ENCODE results near the gene GLIS1.

Gene GLIS1

DNA sequence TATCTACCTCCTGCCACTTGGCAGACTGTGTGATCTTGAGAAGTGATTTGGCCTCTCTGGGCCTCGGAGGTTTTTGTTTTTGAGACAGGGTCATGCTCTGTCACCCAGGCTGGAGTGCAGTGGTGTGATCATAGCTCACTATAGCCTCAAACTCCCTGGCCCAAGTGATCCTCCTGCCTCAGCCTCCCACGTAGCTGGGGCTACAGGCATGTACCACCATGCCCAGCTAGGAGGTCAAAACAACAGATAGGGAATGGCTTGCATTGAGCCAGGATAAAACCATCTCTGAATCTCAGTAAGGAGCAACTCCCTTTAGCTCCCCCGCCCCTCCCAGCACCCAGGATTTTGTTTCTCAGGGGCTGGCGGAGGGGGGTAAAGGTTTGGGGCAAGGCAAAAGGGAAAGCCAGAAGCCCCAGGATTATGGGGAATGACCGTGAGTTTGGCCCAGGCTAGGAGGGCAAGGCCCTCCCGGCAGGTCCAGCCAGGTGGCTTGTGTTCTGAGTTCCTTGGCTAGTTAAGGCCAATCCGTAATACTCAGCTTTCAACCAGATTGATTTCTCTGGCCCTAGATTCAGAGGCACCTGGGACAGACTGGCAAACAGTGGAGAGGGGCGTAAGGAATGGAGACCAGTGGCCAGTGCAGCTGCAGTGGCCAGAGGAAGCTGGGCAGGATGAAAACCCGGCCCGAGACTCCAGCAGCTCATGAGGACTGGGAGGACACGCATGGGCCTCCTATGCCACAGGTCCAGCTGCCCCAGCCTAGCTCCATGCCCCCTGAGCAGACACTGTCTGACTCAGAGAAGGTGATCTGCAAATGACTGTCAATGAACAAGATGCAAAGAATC, 149.7 kb downstream of the GLIS1 start:
- no peak for DNase-seq

DNA sequence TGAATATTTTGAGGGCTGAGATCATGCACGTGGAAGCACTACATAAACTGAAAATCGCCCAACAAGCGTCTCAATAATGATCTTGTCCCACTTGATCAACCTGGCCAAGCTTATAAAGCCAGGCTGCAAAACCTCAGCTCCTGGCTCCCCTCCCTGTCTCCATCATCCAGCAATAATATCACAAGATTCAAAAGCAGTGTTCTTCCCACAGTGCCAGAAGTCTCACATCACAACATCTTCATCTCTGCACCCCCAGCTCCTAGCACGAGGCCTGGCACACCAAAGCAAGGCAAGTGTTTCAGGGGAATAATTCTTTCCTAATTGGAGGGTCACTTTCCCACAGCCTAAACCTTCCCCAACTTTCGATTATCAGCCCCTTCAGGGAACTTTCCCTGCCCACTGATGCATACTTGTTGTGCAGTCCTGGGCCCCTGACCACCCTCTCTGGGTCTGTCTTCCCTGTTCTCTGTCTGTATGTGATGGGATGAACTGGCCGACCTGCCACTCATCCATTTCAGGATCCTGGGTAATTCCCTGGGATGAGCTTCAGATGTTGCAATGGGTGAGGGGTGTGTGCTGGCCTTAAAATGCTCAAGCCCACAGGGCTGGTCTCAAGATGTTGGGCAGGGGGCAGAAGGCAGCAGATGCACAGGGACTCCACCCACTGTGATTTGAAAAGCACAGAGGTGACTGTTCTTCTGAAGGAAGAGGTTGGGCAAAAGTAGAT, 150.7 kb downstream of the GLIS1 start:
- DNase-seq: no peak

DNA sequence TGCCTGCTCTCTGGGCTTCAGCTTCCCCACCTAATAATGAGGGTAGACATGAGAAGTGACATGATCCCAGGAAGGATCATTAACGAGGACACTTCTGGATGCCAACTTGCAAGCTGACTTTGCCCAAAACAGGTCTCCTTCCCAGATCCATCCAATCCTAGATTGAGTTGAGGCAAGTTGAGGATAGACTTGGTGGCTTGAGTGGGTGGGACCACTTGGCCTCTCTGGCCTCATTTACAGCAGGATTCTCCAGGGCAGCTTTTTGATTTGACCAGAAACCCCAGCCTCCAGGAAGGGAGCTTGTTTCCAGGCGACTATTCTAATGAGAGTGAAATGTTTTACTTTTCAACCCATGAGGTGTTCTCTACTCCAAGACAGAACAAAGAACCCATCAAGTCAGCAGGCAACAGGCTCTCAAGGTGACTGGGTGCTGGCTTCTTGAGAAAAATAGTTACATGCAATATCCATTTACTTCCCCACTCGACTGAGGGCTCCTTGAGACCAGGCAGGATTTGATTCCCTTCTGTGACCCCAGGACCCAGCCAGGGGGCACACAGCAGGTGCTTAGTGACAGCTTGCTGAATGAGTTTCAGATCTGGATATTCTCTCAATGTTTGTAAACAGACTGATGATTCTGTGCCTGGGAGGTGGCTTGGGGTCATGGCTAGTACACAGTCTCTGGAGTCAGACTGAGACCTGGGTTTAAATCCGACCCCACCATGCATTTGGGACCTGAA, 151.5 kb downstream of the GLIS1 start:
- no peak for DNase-seq

DNA sequence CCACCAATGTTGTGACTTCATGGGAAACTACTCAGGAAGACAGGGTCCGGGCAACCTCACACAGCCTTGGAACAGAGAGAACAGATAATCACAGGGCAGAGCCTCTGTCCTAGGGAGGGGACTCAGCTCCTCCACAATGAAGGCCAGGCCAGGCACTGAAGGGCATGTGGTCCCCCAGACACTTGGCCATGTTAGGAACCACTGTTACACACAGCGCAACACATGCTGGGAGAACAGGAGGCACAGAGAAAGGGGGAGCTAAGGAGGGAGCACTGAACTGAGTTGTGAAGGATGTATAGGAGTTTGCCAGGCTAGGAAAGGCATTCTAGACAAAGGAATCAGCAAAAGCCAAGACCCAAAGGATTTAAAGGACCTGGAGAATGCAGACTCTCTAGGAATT, 152.2 kb downstream of the GLIS1 start:
- no peak for DNase-seq

DNA sequence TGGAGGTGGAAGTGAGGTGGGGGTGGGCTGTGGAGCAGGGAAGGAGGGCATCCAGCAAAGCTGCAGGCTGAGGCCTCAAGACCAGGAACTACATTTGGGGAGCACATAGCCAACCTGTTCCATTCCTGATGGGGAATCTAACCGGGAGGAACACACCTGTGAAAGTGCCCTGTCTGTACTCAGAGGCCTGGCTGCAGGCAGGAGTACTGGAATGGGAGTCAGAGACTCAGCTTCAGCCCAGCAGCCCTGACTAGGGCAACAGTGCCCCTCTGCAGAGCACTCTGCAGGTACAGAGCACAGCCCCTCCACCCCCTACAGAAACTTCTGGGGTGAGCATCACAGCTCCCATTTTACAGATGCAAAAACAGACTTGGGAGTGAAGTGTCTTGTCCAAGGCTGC, 153.4 kb downstream of the GLIS1 start:
- no peak for DNase-seq

DNA sequence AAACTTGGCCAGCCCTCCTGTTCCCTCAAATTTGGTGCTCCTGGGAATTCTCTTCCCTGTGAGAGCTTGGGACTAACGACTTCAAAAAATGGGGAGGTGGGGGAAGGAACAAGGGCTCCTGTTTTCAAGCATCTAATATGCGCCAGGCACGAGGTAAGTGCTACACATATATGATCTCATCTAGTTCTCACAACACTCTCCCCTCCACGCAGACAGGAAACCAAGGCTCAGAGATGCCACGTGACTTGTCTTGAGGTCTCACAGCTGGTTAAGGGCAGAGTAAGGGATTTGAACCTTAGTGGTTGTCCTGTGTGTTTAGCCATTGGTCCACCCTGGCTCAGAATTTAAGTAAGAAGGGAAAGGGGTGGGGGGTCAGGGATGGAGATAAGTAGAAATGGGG, 153.8 kb downstream of the GLIS1 start:
- no peak for DNase-seq

DNA sequence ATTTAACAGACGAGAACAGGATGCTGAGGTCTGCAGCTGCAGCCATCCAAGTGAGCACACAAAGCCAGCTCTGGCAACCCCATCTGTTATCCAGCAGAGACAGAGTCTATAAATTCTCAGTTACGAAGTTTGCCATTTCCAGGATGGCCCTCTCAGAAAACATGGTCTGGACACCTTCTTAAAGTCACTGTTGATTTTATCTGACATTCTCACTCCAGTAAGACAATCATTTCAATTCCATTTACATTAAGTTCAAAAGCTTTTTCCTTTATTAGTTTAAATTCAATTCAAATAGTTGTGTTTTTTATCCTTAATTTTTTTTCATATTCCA, 154.2 kb downstream of the GLIS1 start:
- no peak for DNase-seq

DNA sequence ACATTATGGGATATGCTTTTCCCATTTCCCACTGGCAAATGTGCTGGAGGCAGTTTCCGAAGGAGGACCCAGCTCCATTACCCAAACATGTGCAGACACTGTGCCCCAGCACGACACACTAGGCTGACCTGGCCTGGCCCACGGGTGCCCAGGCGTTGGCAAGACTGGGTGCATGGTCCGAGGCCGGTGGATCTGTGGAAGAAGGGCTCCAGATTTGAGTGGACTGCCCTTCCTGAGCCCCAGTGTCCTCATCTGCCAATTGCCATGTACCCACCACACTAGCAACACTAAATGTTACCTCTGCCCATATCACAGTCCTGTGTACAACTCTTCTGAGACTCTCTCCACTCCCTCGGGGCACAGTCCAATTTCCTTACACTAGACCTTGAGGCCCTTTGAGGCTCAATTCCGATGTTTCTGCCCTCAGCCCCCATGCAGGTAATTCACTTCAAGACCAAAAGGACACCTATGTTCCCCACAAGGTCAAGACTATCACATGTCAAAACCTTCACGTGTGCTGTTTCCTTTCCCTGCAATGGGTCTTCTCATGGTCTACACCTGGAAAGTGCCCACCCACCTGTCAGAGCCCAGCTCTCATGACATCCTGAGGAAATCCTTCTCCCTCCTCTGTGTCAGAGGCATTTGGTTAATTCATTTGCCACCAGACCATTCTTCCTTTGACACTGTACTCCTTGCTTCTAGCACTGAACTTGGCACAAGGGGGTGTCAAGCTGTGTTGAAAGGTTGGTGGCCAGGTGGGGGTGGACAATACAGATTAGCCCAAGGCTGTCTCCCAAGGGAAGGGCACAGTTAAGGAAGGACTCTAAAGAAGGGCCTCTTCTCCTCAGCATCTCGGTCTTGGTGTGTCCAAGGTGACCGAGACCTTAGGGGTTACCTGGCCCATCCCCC, 154.8 kb downstream of the GLIS1 start:
- no peak for DNase-seq

DNA sequence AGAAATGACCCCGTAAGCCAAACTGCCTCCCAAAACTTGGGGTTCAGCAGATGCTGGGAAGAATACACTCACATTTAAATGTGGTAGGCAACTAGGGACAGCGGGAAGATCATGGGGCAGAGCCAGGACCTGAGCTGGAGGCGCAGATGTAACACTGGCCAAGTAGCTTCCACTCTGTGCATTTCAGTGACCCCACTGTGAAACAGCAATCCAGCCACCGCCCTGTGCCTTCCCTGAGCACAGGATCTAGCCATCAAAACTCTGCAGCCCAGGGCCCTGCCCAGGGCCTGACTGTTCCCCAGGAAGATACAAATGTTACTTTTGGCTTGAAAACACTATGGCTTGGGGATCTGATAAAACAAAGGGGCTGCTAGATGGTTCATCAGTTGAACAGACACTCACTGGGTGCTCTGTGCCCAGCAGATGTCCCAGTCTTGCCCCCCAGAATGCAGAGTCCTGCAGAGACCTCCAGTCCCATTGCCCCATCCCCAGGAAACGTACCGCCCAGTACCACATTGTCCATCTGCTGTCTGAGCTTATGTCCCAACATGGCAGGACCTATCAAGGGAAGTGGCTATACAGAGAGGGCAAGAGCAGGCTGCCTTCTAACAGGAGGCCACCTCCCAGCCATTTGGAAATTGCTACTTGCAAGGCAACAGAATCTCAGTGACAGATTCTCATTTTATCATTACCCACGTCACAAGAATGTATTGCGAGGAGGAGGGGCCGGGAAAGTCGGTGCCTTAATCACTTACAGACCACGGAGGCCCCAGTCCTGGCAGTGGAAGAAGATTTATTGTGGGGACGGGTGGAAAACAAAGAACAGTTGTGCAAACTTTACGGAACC, 155.7 kb downstream of the GLIS1 start:
- no peak for DNase-seq

DNA sequence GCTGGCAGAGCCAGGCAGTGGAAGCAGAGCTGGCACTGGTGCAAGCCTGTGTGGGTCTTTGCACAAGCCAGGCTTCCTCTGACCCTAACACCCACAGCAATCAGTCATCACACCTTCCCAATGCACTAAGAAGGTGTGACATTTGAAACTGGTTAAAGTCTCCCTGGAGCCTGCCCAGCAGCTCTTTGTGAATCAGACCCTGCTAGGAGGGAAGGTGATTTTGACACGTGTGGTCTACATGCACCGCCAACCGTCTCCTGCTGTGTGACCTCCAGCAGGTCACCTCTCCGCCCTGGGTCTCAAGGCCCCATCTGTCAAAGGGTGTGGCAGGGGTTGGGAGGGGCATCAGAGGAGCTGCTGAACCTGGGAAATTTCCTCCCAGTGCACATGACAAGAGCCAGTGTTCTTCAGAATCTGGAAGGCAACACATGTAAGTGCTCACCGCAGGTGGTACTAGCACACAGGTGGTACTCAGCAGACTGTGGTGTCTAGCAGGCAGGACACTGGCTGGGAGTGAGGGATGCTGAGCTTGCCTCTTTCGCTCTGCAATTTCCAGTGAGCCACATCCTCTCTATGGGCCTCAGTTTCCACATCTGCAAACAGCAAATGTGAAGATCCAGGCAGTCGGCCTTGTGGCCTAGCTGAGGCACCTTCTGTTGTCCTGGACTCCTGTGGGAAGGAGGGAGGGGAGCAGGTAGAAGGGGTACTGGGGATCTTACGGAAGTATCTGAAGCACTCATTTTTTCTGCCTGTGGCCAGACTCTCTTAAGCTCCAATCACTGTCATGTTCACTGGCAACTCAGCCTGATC, 156.5 kb downstream of the GLIS1 start:
- no peak for DNase-seq

DNA sequence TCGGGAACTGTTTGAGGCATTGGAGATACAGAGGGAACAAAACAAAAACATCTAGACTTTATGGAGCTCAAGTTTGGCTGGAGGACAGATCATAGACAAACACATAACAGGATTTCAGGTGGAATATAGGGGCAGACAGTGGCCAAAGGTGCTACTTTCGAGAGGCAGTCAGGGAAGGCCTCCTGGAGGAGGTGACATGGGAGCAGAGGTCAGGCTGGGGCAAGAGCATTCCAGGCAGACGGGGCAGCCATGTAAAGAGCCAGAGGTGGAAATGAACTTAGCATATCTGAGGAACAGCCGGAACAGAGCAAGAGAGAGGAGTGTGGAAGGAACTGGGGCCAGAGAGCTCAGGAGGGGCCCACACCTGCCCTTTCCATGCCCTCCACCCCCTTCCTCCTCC, 157.5 kb downstream of the GLIS1 start:
- DNase-seq: no peak

DNA sequence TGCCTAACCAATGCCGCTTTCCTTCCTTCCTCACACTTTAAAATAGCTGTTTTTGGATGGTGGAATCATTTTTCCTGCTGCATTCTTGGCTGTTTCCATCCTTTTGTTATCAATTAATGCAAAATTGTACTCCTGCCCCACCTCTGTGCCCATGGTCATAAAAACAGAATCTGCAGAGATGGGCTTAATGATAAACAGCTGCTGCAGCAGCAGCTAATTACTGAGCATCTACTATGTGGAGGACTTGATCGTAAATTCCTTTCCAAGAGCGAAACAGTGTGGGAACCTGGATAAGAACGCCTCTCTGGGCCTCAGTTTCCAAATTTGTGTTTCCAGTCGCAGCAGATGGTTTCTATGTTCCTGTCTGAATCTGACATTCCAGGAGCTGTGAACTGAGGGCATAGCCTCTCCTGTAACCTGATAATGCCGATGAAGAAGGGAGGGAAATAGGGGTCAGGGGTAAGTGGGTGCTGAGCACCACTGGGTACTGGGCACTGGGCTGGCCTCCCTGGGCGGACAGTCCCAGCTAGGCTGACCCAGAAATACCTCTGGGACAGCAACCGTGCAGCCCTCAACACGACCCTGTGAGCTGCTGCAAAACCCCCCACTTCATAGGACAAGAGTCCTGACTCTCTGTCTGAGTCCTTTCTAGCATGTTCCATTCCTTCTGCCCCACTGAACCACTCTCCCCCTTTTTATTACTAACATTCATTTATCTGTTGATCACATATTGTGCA, 158.1 kb downstream of the GLIS1 start:
- DNase-seq: no peak

DNA sequence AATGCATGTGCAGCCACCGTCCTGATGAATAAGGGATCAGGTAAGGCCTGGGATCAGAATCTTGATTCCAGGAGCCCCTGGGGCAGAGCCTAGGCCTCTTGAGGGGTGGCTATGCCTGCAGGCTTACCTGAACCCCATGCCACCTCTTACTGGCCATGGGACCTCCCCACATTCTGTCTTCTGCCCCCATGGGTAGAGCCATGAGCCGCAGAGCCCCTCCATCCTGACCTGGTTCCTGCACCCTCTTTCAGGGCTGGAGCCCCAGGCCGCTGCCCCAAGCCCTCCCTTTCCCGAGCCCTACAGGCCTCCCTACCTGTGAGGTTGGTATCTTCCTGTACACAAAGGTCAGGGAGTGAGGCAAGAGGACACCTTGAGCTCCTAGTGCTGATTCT, 159.0 kb downstream of the GLIS1 start:
- no peak for DNase-seq

DNA sequence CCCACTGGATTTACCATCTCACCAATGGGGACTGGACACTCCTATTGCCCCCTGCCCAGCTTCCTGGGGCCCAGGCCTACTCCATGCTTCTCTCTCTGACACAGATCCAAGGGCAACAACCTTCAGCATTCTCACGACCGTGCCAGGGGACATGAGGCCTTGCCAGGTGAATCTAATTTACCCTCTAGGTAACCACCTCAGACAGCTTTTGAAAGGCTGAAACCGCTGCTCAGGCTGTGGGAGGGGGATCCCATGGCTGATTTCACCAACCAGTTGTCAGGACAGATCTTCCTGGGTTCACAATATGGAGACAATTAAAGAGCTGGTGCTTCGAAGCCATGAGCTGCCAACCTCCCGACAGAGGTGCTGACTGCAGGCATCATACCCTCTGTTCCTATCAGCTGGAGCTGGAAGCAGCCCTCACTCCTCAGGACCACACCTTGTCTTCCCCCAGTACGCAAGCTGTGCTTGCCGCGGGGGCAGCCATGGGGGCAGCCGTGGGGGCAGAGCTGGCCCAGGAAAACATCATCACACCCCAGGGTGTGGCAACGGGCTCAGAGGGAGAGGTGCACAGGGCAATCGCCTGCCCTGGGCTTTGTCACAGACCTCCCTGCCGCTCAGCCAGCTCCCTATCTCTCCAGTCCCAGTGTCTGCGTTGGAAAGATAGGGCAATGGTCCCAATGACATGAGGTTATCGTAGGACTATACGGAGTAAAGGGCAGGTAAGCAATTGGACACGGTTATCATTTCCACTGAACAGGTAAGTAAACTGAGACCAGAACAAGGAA, 159.5 kb downstream of the GLIS1 start:
- DNase-seq: peak; percentile 78

DNA sequence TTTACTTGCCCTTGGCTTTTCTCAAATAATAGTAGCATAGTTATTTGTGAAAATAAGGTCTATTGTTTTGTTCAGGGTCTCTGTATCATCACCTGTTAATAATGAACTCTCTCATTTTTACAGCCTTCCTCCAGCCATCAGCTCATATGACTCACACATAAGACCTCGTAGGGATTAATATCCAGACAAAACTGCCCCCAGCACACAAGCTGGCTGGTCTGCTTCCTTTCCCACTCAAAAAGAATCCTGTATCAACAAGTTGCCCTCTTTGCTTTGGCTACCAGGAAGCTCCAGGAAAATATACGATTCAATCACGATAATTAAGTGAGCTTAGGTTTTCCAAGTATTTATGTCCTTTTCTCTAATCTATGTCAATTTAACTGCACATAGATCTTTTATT, 160.6 kb downstream of the GLIS1 start:
- DNase-seq: no peak

DNA sequence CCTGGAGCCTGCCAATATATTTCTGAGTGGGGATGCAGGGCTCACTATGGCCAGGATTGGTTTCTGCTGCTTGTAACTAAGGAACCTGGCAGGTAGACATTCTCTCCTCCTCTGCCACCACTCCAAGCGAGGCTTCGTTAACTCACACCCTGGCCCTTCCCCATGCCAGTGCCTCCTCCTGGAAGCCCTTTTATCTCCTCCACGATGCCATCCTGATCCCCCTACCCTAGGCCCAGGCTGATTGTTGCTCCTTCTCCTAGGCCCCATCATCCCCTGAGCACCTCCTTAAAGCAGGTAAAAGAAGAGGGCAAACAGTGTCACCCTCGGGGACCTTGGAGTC, 161.2 kb downstream of the GLIS1 start:
- DNase-seq: no peak

DNA sequence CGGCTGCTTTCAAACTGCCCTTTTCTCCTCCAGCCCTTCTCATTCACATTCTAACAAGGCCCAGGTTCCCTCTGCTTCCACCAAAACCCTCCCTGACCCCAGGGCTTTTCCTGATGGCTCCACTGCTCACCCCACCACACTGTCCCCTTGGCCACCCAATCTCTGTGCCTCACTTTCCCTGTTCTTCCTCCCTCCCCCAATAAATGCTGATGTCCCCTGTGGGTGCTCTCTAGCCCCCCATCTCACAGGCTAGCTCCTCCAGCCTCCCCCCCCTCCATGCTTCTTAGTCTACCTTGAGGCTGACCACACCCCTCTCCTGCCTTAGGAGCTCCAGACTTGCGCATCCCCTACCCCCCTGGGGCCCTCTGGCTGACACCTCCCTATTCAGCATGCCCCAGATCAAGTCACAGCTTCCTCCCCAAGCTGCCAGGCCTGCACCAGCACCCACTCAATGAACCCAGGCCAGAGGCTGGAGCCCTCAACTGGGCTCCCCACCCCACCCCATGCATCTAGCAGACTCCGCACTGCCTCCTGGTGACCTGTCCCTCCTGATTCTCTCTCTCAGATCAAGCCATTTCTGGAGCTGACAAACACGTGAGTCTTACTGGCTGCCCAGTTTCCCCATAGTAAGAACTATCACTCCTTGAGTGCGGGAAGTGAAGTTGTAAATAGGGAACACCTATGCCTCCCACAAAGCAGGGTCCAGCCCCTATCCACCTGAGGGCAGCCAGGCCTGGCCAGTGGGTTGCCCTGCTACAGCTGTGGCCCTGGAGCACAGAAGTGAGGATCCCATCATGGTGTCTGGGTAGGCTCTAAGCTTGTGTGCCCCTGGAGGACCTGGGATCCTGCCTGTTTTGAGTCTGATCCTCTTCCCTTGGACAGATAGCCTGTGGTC, 161.9 kb downstream of the GLIS1 start:
- DNase-seq: no peak

DNA sequence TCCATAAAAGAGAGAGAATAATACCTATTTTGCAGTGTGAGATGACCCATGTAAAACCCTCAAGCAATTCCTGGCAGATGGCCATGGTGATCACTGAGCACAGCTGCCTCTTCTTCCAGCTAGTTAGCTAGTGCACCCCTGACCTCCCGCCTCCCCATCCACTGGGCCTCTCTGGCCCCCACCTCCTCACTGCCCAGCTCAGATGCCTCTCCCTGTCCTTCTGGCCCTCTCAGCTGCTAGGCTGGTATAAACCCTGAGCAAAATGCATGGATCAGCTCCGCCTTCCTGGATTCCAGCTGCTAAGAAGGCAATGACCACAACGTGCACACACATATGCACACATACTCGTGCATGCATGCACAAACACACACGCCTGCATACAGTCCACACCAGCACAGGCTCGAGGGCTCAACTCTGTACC, 162.6 kb downstream of the GLIS1 start:
- DNase-seq: no peak

DNA sequence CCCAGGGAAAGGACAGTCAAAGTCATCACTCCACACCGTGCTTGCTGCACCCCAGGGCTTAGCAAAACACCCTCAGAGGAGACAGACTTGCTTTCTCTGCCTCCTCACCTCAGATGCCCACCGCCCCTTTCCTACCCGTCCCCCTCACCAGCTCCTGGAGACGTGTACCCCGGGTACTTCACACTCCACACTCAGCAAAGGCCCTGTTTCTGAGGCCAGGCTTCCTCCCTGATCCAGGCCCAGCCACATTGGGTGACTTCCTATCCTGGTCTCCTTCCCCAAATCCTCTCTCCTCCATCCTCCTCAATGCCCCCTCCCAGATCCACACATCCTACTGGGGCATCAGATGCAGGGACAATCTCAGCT, 163.0 kb downstream of the GLIS1 start:
- DNase-seq: no peak
